ENCODE results near the gene EDEM3. TPM values are rescaled to one million over a fixed set of nuclear protein-coding genes. Genes with fewer than 3 reads are reported as not detected.

The EDEM3 gene
- total RNA-seq, 1 experiment from 2014 or later = 14.1 TPM

GRCh38 chr1:184759651-184760050 lies 5.0 kb upstream of the EDEM3 start:
- Mint-ChIP-seq H3K4me3 (ENCODE audit: unreplicated experiment) (no peak overlapping the region), H3K27me3 (ENCODE audit: insufficient read depth, unreplicated experiment) (no peaks in the 10 kb centered on the region), H3K36me3 (ENCODE audit: insufficient read depth, unreplicated experiment) (peaks cover under 1% of the 10 kb centered on the region), H3K27ac (ENCODE audit: unreplicated experiment) (no peak overlapping the region), H3K9me3 (ENCODE audit: unreplicated experiment) (peaks cover 10% of the 10 kb centered on the region), H3K4me1 (ENCODE audit: low read depth, unreplicated experiment) (peaks cover 18% of the 10 kb centered on the region)
- Histone ChIP-seq H3K36me3 (ENCODE audit: control insufficient read depth, insufficient read depth, low read length) (no peaks in the 10 kb centered on the region), H3K4me1 (peaks cover 12% of the 10 kb centered on the region), H3K27me3 (replicated peaks; ENCODE audit: control insufficient read depth, insufficient read depth, low read length) (no peaks in the 10 kb centered on the region), H3K4me3 (ENCODE audit: low read depth, low read length) (no peak overlapping the region), H3K9me3 (no peaks in the 10 kb centered on the region)
- ChIA-PET POLR2A (no interaction called here), CTCF (no interaction called here)
- no peak for DNase-seq
- intact Hi-C loops (cut with micrococcal nuclease; ENCODE audit: unreplicated experiment) = loop anchor here (5.0 kb wide), 2 partner anchors 223 to 398 kb away; partner anchors contain the start of genes SWT1 and TRMT1L
- BruUV-seq (replicated peaks) = no TSS peak
- TF ChIP-seq CTCF (IDR thresholded peaks at IDR 0.05; ENCODE audit: insufficient read depth in 1 of 2, low read depth in 1 of 2, low read length in 1 of 2, severe bottlenecking in 1 of 2, unreplicated experiment in 1 of 2) = no peak

GRCh38 chr1:184759112-184759511 lies 4.5 kb upstream of the EDEM3 start:
- Histone ChIP-seq H3K27me3 (replicated peaks; ENCODE audit: control insufficient read depth, insufficient read depth, low read length) (no peaks in the 10 kb centered on the region), H3K9me3 (no peaks in the 10 kb centered on the region), H3K4me1 (peaks cover 12% of the 10 kb centered on the region), H3K36me3 (ENCODE audit: control insufficient read depth, insufficient read depth, low read length) (no peaks in the 10 kb centered on the region), H3K4me3 (ENCODE audit: low read depth, low read length) (no peak overlapping the region)
- Mint-ChIP-seq H3K4me1 (ENCODE audit: low read depth, unreplicated experiment) (peaks cover 18% of the 10 kb centered on the region), H3K4me3 (ENCODE audit: unreplicated experiment) (no peak overlapping the region), H3K27ac (ENCODE audit: unreplicated experiment) (no peak overlapping the region), H3K9me3 (ENCODE audit: unreplicated experiment) (peaks cover 10% of the 10 kb centered on the region), H3K27me3 (ENCODE audit: insufficient read depth, unreplicated experiment) (no peaks in the 10 kb centered on the region), H3K36me3 (ENCODE audit: insufficient read depth, unreplicated experiment) (peaks cover 6% of the 10 kb centered on the region)
- no peak for TF ChIP-seq CTCF (IDR thresholded peaks at IDR 0.05; ENCODE audit: insufficient read depth in 1 of 2, low read depth in 1 of 2, low read length in 1 of 2, severe bottlenecking in 1 of 2, unreplicated experiment in 1 of 2)
- intact Hi-C loops (cut with micrococcal nuclease; ENCODE audit: unreplicated experiment) = loop anchor here (5.0 kb wide), 2 partner anchors 223 to 398 kb away; partner anchors contain the start of genes SWT1 and TRMT1L
- DNase-seq = no peak
- ChIA-PET CTCF (no interaction called here), POLR2A (no interaction called here)
- BruUV-seq (replicated peaks) = no TSS peak

DNA sequence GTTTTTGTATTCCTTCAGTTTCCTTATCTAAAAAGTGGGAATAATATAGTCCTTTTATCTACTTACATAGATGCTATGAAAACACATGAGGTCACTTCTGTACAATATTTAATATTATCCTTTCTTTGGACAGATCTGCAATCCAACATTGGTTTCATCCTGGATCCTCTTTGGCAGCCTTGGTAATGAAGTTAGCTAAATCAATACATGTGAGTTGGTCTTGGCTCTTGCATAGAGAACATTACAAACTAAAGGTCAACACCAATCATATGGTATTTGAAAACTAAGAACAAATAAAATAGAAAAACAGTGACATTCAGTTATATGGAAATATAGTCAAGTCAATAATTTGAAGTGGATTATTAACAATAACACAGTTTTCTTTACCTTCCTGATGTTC lies 3.2 kb upstream of the EDEM3 start:
- BruUV-seq (replicated peaks) = no TSS peak
- peaks cover 25% of the 10 kb centered on the region for H3K4me1 Mint-ChIP-seq (ENCODE audit: low read depth, unreplicated experiment)
- H3K4me3 Mint-ChIP-seq (ENCODE audit: unreplicated experiment) = no peak overlapping the region
- ChIA-PET CTCF (no interaction called here), POLR2A (no interaction called here)
- H3K27ac Mint-ChIP-seq (ENCODE audit: unreplicated experiment) = no peak overlapping the region
- Histone ChIP-seq H3K36me3 (ENCODE audit: control insufficient read depth, insufficient read depth, low read length) (no peaks in the 10 kb centered on the region), H3K27me3 (replicated peaks; ENCODE audit: control insufficient read depth, insufficient read depth, low read length) (no peaks in the 10 kb centered on the region), H3K9me3 (no peaks in the 10 kb centered on the region), H3K4me3 (ENCODE audit: low read depth, low read length) (no peak overlapping the region), H3K4me1 (peaks cover 15% of the 10 kb centered on the region)
- intact Hi-C loops (cut with micrococcal nuclease; ENCODE audit: unreplicated experiment) = loop anchor here (5.0 kb wide), 2 partner anchors 224 to 399 kb away; partner anchors contain the start of genes SWT1 and TRMT1L
- no peak for TF ChIP-seq CTCF (IDR thresholded peaks at IDR 0.05; ENCODE audit: insufficient read depth in 1 of 2, low read depth in 1 of 2, low read length in 1 of 2, severe bottlenecking in 1 of 2, unreplicated experiment in 1 of 2)
- no peaks in the 10 kb centered on the region for H3K27me3 Mint-ChIP-seq (ENCODE audit: insufficient read depth, unreplicated experiment)
- peaks cover 11% of the 10 kb centered on the region for H3K36me3 Mint-ChIP-seq (ENCODE audit: insufficient read depth, unreplicated experiment)
- DNase-seq = no peak
- H3K9me3 Mint-ChIP-seq (ENCODE audit: unreplicated experiment) = no peaks in the 10 kb centered on the region

All from Caco-2 (cell line).